Neural crest cell (in vitro differentiated cells): ENCODE results near the gene CRAMP1. TPM values are rescaled to one million over a fixed set of nuclear protein-coding genes. Genes with fewer than 3 reads are reported as not detected.

Experiments
- DNase-seq: peaks from one replicate; pipeline ENCODE4 v3.0.0; 2021; ENCODE audit warnings: low read depth, mixed read lengths, low spot score
- H3K27ac Mint-ChIP-seq: one replicate; pipeline ENCODE4 v1.8.0; 2021; ENCODE audit warnings: mild to moderate bottlenecking, mixed read lengths; ENCODE audit not compliant: unreplicated experiment
- H3K27me3 Mint-ChIP-seq: 2 replicates; pipeline ENCODE4 v1.8.0; 2021; ENCODE audit warnings: low read depth, mild to moderate bottlenecking, mixed read lengths
- H3K36me3 Mint-ChIP-seq: 2 replicates; pipeline ENCODE4 v1.8.0; 2021; ENCODE audit warnings: low read depth, mild to moderate bottlenecking, mixed read lengths
- H3K4me1 Mint-ChIP-seq: 2 replicates; pipeline ENCODE4 v1.8.0; 2021; ENCODE audit warnings: mixed read lengths
- H3K4me3 Mint-ChIP-seq: one replicate; pipeline ENCODE4 v1.8.0; 2021; ENCODE audit warnings: mild to moderate bottlenecking, mixed read lengths
- H3K9me3 Mint-ChIP-seq: 2 replicates; pipeline ENCODE4 v1.8.0; 2021; ENCODE audit warnings: mixed read lengths
- CTCF ChIP-seq: fragments of 200-600 bp; sonication (generic); conservative IDR thresholded peaks from 2 replicates; pipeline ENCODE4 v1.5.0; 2021; ENCODE audit warnings: antibody characterized with exemption, mild to moderate bottlenecking
- total RNA-seq: library from RNA; stranded (reverse); gene quantifications from 2 replicates; pipeline ENCODE4 v1.2.1, GENCODE V29; 2021

CRAMP1 gene
- total RNA-seq, 1 donor from 2014 or later, result 38.3 TPM

GRCh38 chr16:1645914-1646525 lies 33.9 kb downstream of the CRAMP1 start:
- DNase-seq, result no peak
- no peak overlapping the region for H3K27ac Mint-ChIP-seq
- peaks cover 2% of the 10 kb centered on the region for H3K27me3 Mint-ChIP-seq
- H3K9me3 Mint-ChIP-seq, result peaks cover 4% of the 10 kb centered on the region
- H3K4me3 Mint-ChIP-seq, result no peak overlapping the region
- H3K4me1 Mint-ChIP-seq, result no peaks in the 10 kb centered on the region
- TF ChIP-seq CTCF, result no peak
- H3K36me3 Mint-ChIP-seq, result peaks cover 22% of the 10 kb centered on the region

GRCh38 chr16:1647856-1648255 lies 35.7 kb downstream of the CRAMP1 start:
- Mint-ChIP-seq H3K4me3 (no peak overlapping the region), H3K27me3 (peaks cover 2% of the 10 kb centered on the region), H3K4me1 (no peaks in the 10 kb centered on the region), H3K9me3 (peaks cover 7% of the 10 kb centered on the region), H3K36me3 (peaks cover 33% of the 10 kb centered on the region), H3K27ac (no peak overlapping the region)
- no peak for TF ChIP-seq CTCF
- no peak for DNase-seq

- Mint-ChIP-seq H3K27me3 (peaks cover 2% of the 10 kb centered on the region), H3K36me3 (peaks cover 34% of the 10 kb centered on the region), H3K4me3 (no peak overlapping the region), H3K27ac (no peak overlapping the region), H3K4me1 (no peaks in the 10 kb centered on the region), H3K9me3 (peaks cover 7% of the 10 kb centered on the region)
- no peak for DNase-seq
- TF ChIP-seq CTCF, result no peak
Observed at GRCh38 chr16:1650131-1650530, 38.0 kb downstream of the CRAMP1 start.

GRCh38 chr16:1651094-1651973 lies 39.2 kb downstream of the CRAMP1 start:
- Mint-ChIP-seq H3K9me3 (peaks cover 7% of the 10 kb centered on the region), H3K36me3 (peaks cover 32% of the 10 kb centered on the region), H3K4me1 (no peaks in the 10 kb centered on the region), H3K4me3 (peak overlapping the region; percentile 41), H3K27ac (peak overlapping the region; percentile 14), H3K27me3 (peaks cover 2% of the 10 kb centered on the region)
- DNase-seq, result peak; percentile 9
- no peak for TF ChIP-seq CTCF

- TF ChIP-seq CTCF, result no peak
- peaks cover 29% of the 10 kb centered on the region for H3K36me3 Mint-ChIP-seq
- H3K27ac Mint-ChIP-seq, result no peak overlapping the region
- no peaks in the 10 kb centered on the region for H3K4me1 Mint-ChIP-seq
- no peak overlapping the region for H3K4me3 Mint-ChIP-seq
- no peak for DNase-seq
- H3K9me3 Mint-ChIP-seq, result peaks cover 7% of the 10 kb centered on the region
- H3K27me3 Mint-ChIP-seq, result peaks cover 2% of the 10 kb centered on the region
Observed at GRCh38 chr16:1651974-1652312, 39.8 kb downstream of the CRAMP1 start.
